ENCODE results near the gene AMD1.
A peak's percentile ranks its signal among the peaks of the same experiment; 100 is the strongest.

Gene AMD1

GRCh38 chr6:110939429-110940200 is 65.0 kb downstream of the AMD1 start:
- ChIA-PET CTCF (interaction anchor here (1.4 kb wide), 1 partner anchor 11 kb away, joined by 6 read pairs; no protein-coding TSS in a partner anchor), POLR2A (no interaction called here)
- no peak for TF ChIP-seq CTCF (IDR thresholded peaks at IDR 0.05; ENCODE audit: insufficient read depth, low read length, missing control alignments)
- no peak for DNase-seq (ENCODE audit: low read depth, low spot score)
- H3K4me3 ChIP-seq (ENCODE audit: low read depth, low read length) = no peak overlapping the region

- POLR2A ChIA-PET = interaction anchor here (1.3 to 1.6 kb wide), 2 partner anchors 14 to 70 kb away, joined by 3 to 7 read pairs; partner anchors contain the start of genes AMD1 and GTF3C6
- TF ChIP-seq CTCF (IDR thresholded peaks at IDR 0.05; ENCODE audit: insufficient read depth, low read length, missing control alignments) = no peak
- peak; percentile 52 for DNase-seq (ENCODE audit: low read depth, low spot score)
- H3K4me3 ChIP-seq (ENCODE audit: low read depth, low read length) = no peak overlapping the region
- CTCF ChIA-PET = interaction anchor here (0.8 to 2.4 kb wide), 4 partner anchors 8 to 262 kb away, joined by 3 to 8 read pairs (median 6); no protein-coding TSS in a partner anchor
Measured at GRCh38 chr6:110944681-110945151, 70.1 kb downstream of the AMD1 start.

All from AG04449 (cell line).